Measurements from ENCODE around the gene PTPRD.

GRCh38 chr9:8844549-8844948 is 1768.3 kb downstream of the PTPRD start:
- TF ChIP-seq EZH2phosphoT487 (IDR thresholded peaks at IDR 0.05; ENCODE audit: borderline replicate concordance) = no peak
- no peak for TF ChIP-seq CTCF (conservative IDR thresholded peaks at IDR 0.05; ENCODE audit: low read length)

Data from Loucy (cell line).